22Rv1 (cell line): ENCODE data around the gene KLB.

Experiments
- CTCF ChIP-seq: fragments of 450-650 bp; IDR thresholded peaks from 2 replicates; pipeline ENCODE4 v1.5.1; 2017; ENCODE audit warnings: mild to moderate bottlenecking
- ZFX ChIP-seq: fragments of 450-650 bp; IDR thresholded peaks from 2 replicates; pipeline ENCODE4 v1.6.1; 2017; ENCODE audit warnings: antibody characterized with exemption, borderline replicate concordance

GRCh38 chr4:39367166-39367565 lies 39.6 kb upstream of the KLB start:
- no peak for TF ChIP-seq CTCF
- no peak for TF ChIP-seq ZFX
